ENCODE results near the gene LGR4.

Gene LGR4

GRCh38 chr11:27425814-27426213 is 46.8 kb downstream of the LGR4 start:
- DNase-seq (ENCODE audit: low read depth): no peak

GRCh38 chr11:27423125-27423524 is 49.5 kb downstream of the LGR4 start:
- no peak for DNase-seq (ENCODE audit: low read depth)

GRCh38 chr11:27421819-27422494 is 50.6 kb downstream of the LGR4 start:
- no peak for DNase-seq (ENCODE audit: low read depth)

GRCh38 chr11:27420722-27421572 is 51.6 kb downstream of the LGR4 start:
- DNase-seq (ENCODE audit: low read depth): peak; percentile 61

GRCh38 chr11:27420217-27420616 is 52.4 kb downstream of the LGR4 start:
- no peak for DNase-seq (ENCODE audit: low read depth)

- no peak for DNase-seq (ENCODE audit: low read depth)
Measured at GRCh38 chr11:27418356-27418755, 54.2 kb downstream of the LGR4 start.

GRCh38 chr11:27416568-27417176 is 55.9 kb downstream of the LGR4 start:
- DNase-seq (ENCODE audit: low read depth): no peak

GRCh38 chr11:27414644-27415043 is 57.9 kb downstream of the LGR4 start:
- no peak for DNase-seq (ENCODE audit: low read depth)

GRCh38 chr11:27413218-27413617 is 59.4 kb downstream of the LGR4 start:
- no peak for DNase-seq (ENCODE audit: low read depth)

GRCh38 chr11:27412192-27412691 is 60.3 kb downstream of the LGR4 start:
- DNase-seq (ENCODE audit: low read depth): no peak

GRCh38 chr11:27411328-27411727 is 61.3 kb downstream of the LGR4 start:
- no peak for DNase-seq (ENCODE audit: low read depth)

- DNase-seq (ENCODE audit: low read depth): no peak
Measured at GRCh38 chr11:27410272-27410671, 62.3 kb downstream of the LGR4 start.

- DNase-seq (ENCODE audit: low read depth): no peak
Measured at GRCh38 chr11:27409742-27410141, 62.8 kb downstream of the LGR4 start.

- no peak for DNase-seq (ENCODE audit: low read depth)
Measured at GRCh38 chr11:27409049-27409448, 63.5 kb downstream of the LGR4 start.

- no peak for DNase-seq (ENCODE audit: low read depth)
Measured at GRCh38 chr11:27408246-27408800, 64.3 kb downstream of the LGR4 start.

GRCh38 chr11:27406498-27407354 is 65.9 kb downstream of the LGR4 start:
- no peak for DNase-seq (ENCODE audit: low read depth)

- no peak for DNase-seq (ENCODE audit: low read depth)
Measured at GRCh38 chr11:27405134-27405533, 67.5 kb downstream of the LGR4 start.

- DNase-seq (ENCODE audit: low read depth): no peak
Measured at GRCh38 chr11:27404427-27404826, 68.2 kb downstream of the LGR4 start.

GRCh38 chr11:27403195-27403594 is 69.4 kb downstream of the LGR4 start:
- DNase-seq (ENCODE audit: low read depth): no peak

GRCh38 chr11:27402450-27402849 is 70.1 kb downstream of the LGR4 start:
- no peak for DNase-seq (ENCODE audit: low read depth)

GRCh38 chr11:27401833-27402316 is 70.7 kb downstream of the LGR4 start:
- DNase-seq (ENCODE audit: low read depth): no peak

All from CMK (cell line).